IPS DF 6.9 (cell line): ENCODE measurements around the gene BMP8B.
"Not testable (repeated sequence)": the region's sequence is repeated elsewhere in the genome, so short reads cannot be mapped to it uniquely, and the experiment has no call there.

Experiments
- DNase-seq: peaks from one replicate; pipeline ENCODE4 v3.0.0-alpha.2; 2013; ENCODE audit warnings: low read depth, low spot score
- H3K27ac ChIP-seq: one replicate; pipeline ENCODE4 v1.5.1; 2013; ENCODE audit warnings: low read length, control low read depth
- H3K27me3 ChIP-seq: 2 replicates; pipeline ENCODE4 v1.6.1; 2013; ENCODE audit warnings: mild to moderate bottlenecking, low read length; ENCODE audit not compliant: control insufficient read depth, insufficient read depth
- H3K36me3 ChIP-seq: 2 replicates; pipeline ENCODE4 v1.6.1; 2013; ENCODE audit warnings: low read length; ENCODE audit not compliant: control insufficient read depth, insufficient read depth
- H3K4me1 ChIP-seq: 2 replicates; pipeline ENCODE4 v1.6.1; 2013; ENCODE audit warnings: low read length; ENCODE audit not compliant: control insufficient read depth, insufficient read depth
- H3K4me3 ChIP-seq: 2 replicates; pipeline ENCODE4 v1.5.1; 2013; ENCODE audit warnings: mild to moderate bottlenecking, low read length
- H3K9me3 ChIP-seq: 2 replicates; pipeline ENCODE4 v1.6.1; 2013; ENCODE audit warnings: low read length, inconsistent platforms; ENCODE audit not compliant: control insufficient read depth, insufficient read depth
- WGBS: extraction: QIAGEN DNeasy Blood & Tissue Kit; methylation state at CpG from one replicate; pipeline ENCODE4 v1.1.7; 2013; ENCODE audit warnings: mixed read lengths, missing lambda C conversion rate; ENCODE audit not compliant: insufficient read length, insufficient coverage; 5-methylcytosine and 5-hydroxymethylcytosine counted together

Gene BMP8B

DNA sequence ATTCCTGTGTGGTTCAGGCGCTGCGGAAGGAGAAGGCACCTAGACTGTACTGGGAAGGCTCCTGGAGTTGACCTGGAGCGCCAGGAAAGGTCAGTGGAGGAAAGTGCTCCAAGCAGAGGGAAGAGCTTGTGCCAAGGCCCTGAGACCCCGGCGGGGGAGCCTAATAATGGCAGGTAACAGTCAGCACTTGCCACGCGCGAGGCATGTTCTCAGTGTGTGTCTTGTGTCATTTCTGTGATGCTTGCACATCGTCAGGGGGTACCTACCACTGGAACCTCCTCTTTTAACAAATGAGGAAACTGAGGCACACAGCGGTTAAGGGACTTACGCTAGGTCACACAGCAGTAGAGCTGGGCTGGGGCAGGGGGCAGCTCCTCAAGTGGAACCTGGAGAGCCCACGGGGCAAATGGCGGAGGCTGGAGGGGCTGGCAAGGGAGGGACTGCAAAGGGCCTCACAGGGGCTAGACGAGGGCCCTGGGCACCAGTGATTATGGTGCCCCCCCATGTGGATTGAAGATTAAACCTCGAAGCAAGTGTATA lies 976 bp upstream of the BMP8B start:
- H3K4me3 ChIP-seq = peak overlapping the region; percentile 56; the same call in 1 of the 2 replicates
- DNase-seq = no peak

DNA sequence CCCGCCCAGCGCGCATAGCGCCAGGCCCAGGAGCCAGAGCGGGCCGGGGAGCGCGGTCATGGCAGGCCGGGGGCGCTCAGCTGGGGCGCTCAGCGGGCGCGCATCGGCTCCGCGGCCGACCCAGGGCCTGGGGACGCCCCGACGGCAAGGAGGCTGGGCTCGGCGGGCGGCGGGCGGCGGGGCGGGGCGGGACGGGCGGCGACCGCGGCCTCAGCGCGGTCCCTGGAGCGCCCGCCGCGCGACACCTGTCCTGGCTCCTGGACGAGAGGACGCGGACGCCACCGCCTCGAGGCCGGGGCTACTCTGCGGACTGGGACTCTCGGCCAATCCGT lies 273 bp downstream of the BMP8B start:
- no peaks in the 10 kb centered on the region for H3K36me3 ChIP-seq
- no peak for DNase-seq
- no peak overlapping the region for H3K27ac ChIP-seq
- peak overlapping the region; percentile 56; the same call in 1 of the 2 replicates for H3K4me3 ChIP-seq
- peaks cover 19% of the 10 kb centered on the region; the same call in 1 of the 2 replicates for H3K27me3 ChIP-seq
- H3K9me3 ChIP-seq = no peaks in the 10 kb centered on the region
- 0 out of 2 replicates have a peak, but pooled peaks cover 2% of the 10 kb centered on the region for H3K4me1 ChIP-seq
- no CpG with 5 or more reads among the region's 51 CpGs for WGBS

More for the DNA sequence above, 976 bp upstream of the BMP8B start:
- 0 out of 2 replicates have a peak, but pooled peaks cover 2% of the 10 kb centered on the region for H3K4me1 ChIP-seq
- H3K36me3 ChIP-seq = no peaks in the 10 kb centered on the region
- no CpG with 5 or more reads among the region's 15 CpGs for WGBS
- peaks cover 19% of the 10 kb centered on the region; the same call in 1 of the 2 replicates for H3K27me3 ChIP-seq
- H3K9me3 ChIP-seq = no peaks in the 10 kb centered on the region
- no peak overlapping the region for H3K27ac ChIP-seq

- peaks cover 19% of the 10 kb centered on the region; the same call in 1 of the 2 replicates for H3K27me3 ChIP-seq
- peak overlapping the region; percentile 28; the same call in 1 of the 2 replicates for H3K4me3 ChIP-seq
- not testable (repeated sequence) for H3K27ac ChIP-seq, H3K4me1 ChIP-seq, DNase-seq, H3K36me3 ChIP-seq, H3K9me3 ChIP-seq
- no CpG with 5 or more reads among the region's 55 CpGs for WGBS
Measured at GRCh38 chr1:39787964-39788363, 701 bp downstream of the BMP8B start.

DNA sequence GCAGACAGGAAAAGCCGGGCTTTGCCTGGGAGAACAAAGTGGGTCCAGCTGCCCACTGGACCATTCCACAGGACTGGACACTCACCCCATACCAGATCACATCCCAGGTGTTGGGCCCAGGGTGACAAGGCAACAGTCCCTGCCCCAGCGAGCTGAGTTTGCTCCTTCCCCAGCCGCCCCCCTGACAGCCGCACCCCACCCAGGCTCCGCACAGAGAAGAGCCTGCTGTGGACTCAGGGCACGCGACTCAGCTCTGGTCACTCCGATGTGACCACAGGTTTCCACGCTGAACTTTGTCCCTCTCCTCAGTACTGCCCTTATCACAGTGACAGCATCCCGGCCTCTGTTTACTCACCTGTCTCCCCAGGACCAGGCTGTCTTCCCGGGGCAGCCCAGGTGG lies 1.2 kb downstream of the BMP8B start:
- Histone ChIP-seq H3K27ac (no peak overlapping the region), H3K9me3 (no peaks in the 10 kb centered on the region), H3K4me3 (no peak overlapping the region), H3K4me1 (0 out of 2 replicates have a peak, but pooled peaks cover 2% of the 10 kb centered on the region), H3K27me3 (peaks cover 19% of the 10 kb centered on the region; the same call in 1 of the 2 replicates), H3K36me3 (no peaks in the 10 kb centered on the region)
- no CpG with 5 or more reads among the region's 11 CpGs for WGBS
- DNase-seq = no peak

- H3K9me3 ChIP-seq, H3K4me1 ChIP-seq, H3K4me3 ChIP-seq, DNase-seq, H3K36me3 ChIP-seq, H3K27ac ChIP-seq: not testable (repeated sequence)
- H3K27me3 ChIP-seq = peaks cover 19% of the 10 kb centered on the region; the same call in 1 of the 2 replicates
- WGBS = no CpG with 5 or more reads among the region's 5 CpGs
Measured at GRCh38 chr1:39787108-39787375, 1.6 kb downstream of the BMP8B start.

DNA sequence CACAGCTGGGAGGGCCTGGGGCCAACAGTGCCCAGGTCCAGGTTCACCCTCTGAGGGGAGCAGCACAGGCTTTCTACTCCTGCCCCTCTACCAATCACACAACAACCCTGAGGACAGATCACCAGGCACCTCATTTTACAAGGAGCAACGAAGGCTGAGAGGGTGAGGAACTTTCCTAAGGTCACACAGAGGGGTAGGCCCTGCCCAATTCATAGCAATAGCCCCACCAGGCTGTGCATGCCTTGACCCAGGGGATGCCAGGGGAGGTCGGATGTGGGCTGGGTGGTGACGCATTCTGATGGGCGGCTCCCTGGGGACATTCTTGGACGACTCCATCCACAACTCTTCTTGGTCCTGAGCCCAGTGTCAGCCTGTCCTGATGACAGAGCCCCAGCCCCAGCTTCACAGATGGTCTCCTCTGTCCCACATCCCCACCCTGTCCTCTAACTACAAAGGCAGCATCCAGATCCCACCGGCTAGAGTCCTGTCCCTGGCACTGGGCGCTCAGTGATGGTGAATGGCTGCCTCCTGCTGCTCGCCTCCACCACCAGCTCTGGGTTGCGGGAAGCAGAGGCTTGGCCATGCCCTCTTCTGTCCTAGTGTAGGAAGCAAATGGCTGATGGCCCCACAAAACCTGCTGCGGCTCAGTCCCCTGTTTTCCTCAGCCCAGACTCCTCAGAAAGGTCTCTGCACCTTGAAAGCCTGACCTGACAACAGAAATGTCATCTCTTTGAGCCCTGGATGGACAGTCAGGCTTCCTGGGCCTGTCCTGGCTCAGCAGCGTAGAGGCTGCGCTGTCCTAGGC lies 2.2 kb downstream of the BMP8B start:
- not testable (repeated sequence) for DNase-seq

GRCh38 chr1:39782685-39783084 lies 6.0 kb downstream of the BMP8B start:
- WGBS = no CpG with 5 or more reads among the region's 10 CpGs
- not testable (repeated sequence) for H3K9me3 ChIP-seq, H3K36me3 ChIP-seq, H3K4me3 ChIP-seq, DNase-seq, H3K4me1 ChIP-seq, H3K27ac ChIP-seq
- peaks cover 12% of the 10 kb centered on the region; the same call in 1 of the 2 replicates for H3K27me3 ChIP-seq

More for the DNA sequence above, 2.2 kb downstream of the BMP8B start:
- peaks cover 19% of the 10 kb centered on the region; the same call in 1 of the 2 replicates for H3K27me3 ChIP-seq
- not testable (repeated sequence) for H3K36me3 ChIP-seq, H3K4me3 ChIP-seq, H3K27ac ChIP-seq, H3K9me3 ChIP-seq, H3K4me1 ChIP-seq
- no CpG with 5 or more reads among the region's 12 CpGs for WGBS

DNA sequence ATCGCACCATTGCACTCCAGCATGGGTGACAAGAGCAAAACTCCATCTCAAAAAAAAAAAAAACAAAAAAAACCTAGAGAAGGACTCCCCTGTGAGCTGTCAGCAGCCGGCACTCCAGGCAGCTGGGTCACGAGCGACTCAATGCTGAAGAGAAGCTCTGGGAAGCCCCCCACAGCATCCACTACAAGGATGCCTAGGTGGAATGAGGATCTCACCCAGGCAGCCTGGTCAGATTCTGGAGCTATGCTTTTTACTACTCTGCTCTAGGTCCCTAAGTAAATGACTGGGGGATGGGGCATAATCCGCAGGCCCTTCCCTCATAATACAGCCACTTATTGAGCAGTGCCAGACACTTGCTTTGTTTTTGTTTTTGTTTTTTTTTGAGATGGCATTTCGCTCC lies 6.6 kb downstream of the BMP8B start:
- WGBS = no CpG with 5 or more reads among the region's 6 CpGs
- H3K27me3 ChIP-seq = peaks cover 6% of the 10 kb centered on the region; the same call in 1 of the 2 replicates
- no peaks in the 10 kb centered on the region; the same call in 1 of the 2 replicates for H3K4me1 ChIP-seq
- H3K4me3 ChIP-seq = no peak overlapping the region
- H3K36me3 ChIP-seq = no peaks in the 10 kb centered on the region
- H3K27ac ChIP-seq = no peak overlapping the region
- DNase-seq = no peak
- H3K9me3 ChIP-seq = no peaks in the 10 kb centered on the region

GRCh38 chr1:39781349-39781715 lies 7.3 kb downstream of the BMP8B start:
- Histone ChIP-seq H3K4me1 (no peaks in the 10 kb centered on the region; the same call in 1 of the 2 replicates), H3K4me3 (no peak overlapping the region), H3K27me3 (peaks cover 2% of the 10 kb centered on the region; the same call in 1 of the 2 replicates), H3K27ac (no peak overlapping the region), H3K36me3 (no peaks in the 10 kb centered on the region), H3K9me3 (no peaks in the 10 kb centered on the region)
- no CpG with 5 or more reads among the region's 2 CpGs for WGBS
- DNase-seq = no peak

DNA sequence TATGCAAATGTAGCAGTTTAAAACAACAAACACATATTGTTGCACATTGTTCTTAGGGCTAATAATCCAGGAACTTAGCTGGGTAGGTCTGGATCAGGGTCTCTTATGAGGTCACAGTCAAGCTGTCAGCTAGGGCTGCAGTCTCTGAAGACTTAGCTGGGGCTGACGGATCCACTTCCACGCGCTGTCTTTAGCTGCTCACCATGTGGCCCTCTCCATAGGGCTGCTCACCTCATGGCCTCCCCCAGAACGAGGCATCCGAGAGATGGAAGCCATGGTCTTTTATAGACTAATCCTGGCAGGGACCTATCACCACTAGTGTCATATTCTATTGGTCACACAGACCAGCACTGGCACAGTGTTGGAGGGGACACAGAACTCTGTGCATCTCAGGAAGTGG lies 8.8 kb downstream of the BMP8B start:
- Histone ChIP-seq H3K4me3 (no peak overlapping the region), H3K27ac (no peak overlapping the region), H3K4me1 (no peaks in the 10 kb centered on the region; the same call in 1 of the 2 replicates), H3K36me3 (no peaks in the 10 kb centered on the region), H3K27me3 (no peaks in the 10 kb centered on the region; the same call in 1 of the 2 replicates), H3K9me3 (no peaks in the 10 kb centered on the region)
- whole genome bisulfite sequencing = no CpG with 5 or more reads among the region's 5 CpGs
- no peak for DNase-seq
